OCI-LY7 (cell line): Measurements from ENCODE around the gene ADAMTS9.

Experiments used
- CTCF ChIP-seq: fragments of 200-600 bp; sonication (generic); conservative IDR thresholded peaks from 2 replicates; pipeline ENCODE4 v1.5.1; 2014; ENCODE audit warnings: mild to moderate bottlenecking, antibody characterized with exemption, low read length, moderate library complexity, mixed read lengths
- EZH2phosphoT487 ChIP-seq: fragments of 200-600 bp; sonication (generic); IDR thresholded peaks from 2 replicates; pipeline ENCODE4 v1.6.1; 2018; ENCODE audit warnings: low read depth, borderline replicate concordance, mild to moderate bottlenecking, mixed run types, antibody characterized with exemption, low read length, moderate library complexity, mixed read lengths

DNA sequence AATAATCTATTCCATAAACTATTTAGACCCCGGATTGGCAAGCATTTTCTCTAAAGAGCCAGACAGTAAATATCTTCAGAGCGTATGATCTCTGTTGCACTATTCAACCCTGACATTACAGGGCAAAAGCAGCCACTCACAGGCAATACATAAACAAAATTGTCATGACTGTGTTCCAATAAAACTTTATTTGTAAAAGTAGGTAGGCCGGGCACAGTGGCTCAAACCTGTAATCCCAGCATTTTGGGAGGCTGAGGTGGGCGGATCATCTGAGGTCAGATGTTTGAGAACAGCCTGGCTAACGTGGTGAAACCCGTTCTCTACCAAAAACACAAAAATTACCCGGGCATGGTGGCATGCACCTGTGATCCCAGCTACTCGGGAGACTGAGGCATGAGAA is 66.5 kb downstream of the ADAMTS9 start:
- no peak for TF ChIP-seq CTCF
- TF ChIP-seq EZH2phosphoT487, result no peak
